PC-3 (cell line): Measurements from ENCODE around the gene HSD17B14. TPM values are rescaled to one million over a fixed set of nuclear protein-coding genes. Genes with fewer than 3 reads are reported as not detected.
A peak's percentile ranks its signal among the peaks of the same experiment; 100 is the strongest.
"Not testable (repeated sequence)": the region's sequence is repeated elsewhere in the genome, so short reads cannot be mapped to it uniquely, and the experiment has no call there.

ENCODE experiments used
- ATAC-seq: fragments of 200-7000 bp; cut with Tn5 transposase; 2 replicates; pipeline ENCODE4 v1.9.1; 2020; ENCODE audit warnings: mild to moderate bottlenecking, moderate library complexity
- BruUV-seq: library from RNA; stranded (reverse); fragments of 400-500 nt; replicated peaks from 2 replicates; lab custom pipeline; 2021; lab: Mats Ljungman, UMichigan
- CTCF ChIA-PET: fragments of 300-600 bp; sonication (Branson Sonifier 250); formaldehyde crosslinking; loops from one replicate; lab custom pipeline; 2022; ENCODE audit warnings: antibody characterized with exemption; lab: Charles Lee
- POLR2A ChIA-PET: fragments of 300-600 bp; sonication (Branson Sonifier 250); formaldehyde crosslinking; loops from one replicate; lab custom pipeline; 2022; ENCODE audit warnings: antibody characterized with exemption; ENCODE audit not compliant: unreplicated experiment; lab: Charles Lee
- DNase-seq: peaks from one replicate; pipeline ENCODE4 v3.0.0-alpha.2; 2015
- H2AFZ ChIP-seq: fragments of 300-600 bp; sonication (generic); 2 replicates; pipeline ENCODE4 v1.6.0; 2016; ENCODE audit warnings: antibody characterized with exemption, low read length
- H3F3A ChIP-seq: fragments of 300-600 bp; sonication (generic); one replicate; pipeline ENCODE4 v1.6.0; 2017; ENCODE audit warnings: antibody characterized with exemption, low read length, control low read depth, mild to moderate bottlenecking; ENCODE audit not compliant: unreplicated experiment
- H3K27ac ChIP-seq: fragments of 300-600 bp; sonication (generic); 2 replicates; pipeline ENCODE4 v1.5.1; 2016; ENCODE audit warnings: mild to moderate bottlenecking, low read length
- H3K27me3 ChIP-seq: fragments of 300-600 bp; sonication (generic); 2 replicates; pipeline ENCODE4 v1.6.1; 2016; ENCODE audit warnings: low read length, mixed read lengths
- H3K36me3 ChIP-seq: fragments of 300-600 bp; sonication (generic); 2 replicates; pipeline ENCODE4 v1.6.1; 2016; ENCODE audit warnings: low read depth, mixed run types, low read length, mixed read lengths
- H3K4me1 ChIP-seq: fragments of 300-600 bp; sonication (generic); 2 replicates; pipeline ENCODE4 v1.5.1; 2016; ENCODE audit warnings: low read length; ENCODE audit not compliant: insufficient read depth
- H3K4me2 ChIP-seq: fragments of 300-600 bp; sonication (generic); 2 replicates; pipeline ENCODE4 v1.6.0; 2016; ENCODE audit warnings: low read length
- H3K4me3 ChIP-seq: fragments of 300-600 bp; sonication (generic); 2 replicates; pipeline ENCODE4 v1.5.1; 2016; ENCODE audit warnings: mild to moderate bottlenecking, low read length, mixed read lengths
- H3K79me2 ChIP-seq: fragments of 300-600 bp; sonication (generic); 2 replicates; pipeline ENCODE4 v1.6.1; 2017; ENCODE audit warnings: low read length, mixed read lengths
- H3K9ac ChIP-seq: fragments of 300-600 bp; sonication (generic); 2 replicates; pipeline ENCODE4 v1.6.0; 2016; ENCODE audit warnings: mild to moderate bottlenecking, low read length
- H3K9me2 ChIP-seq: fragments of 300-600 bp; sonication (generic); replicated peaks from 2 replicates; pipeline ENCODE4 v1.6.1; 2016; ENCODE audit warnings: mixed run types, low read length, mixed read lengths
- H3K9me3 ChIP-seq: fragments of 300-600 bp; sonication (generic); 2 replicates; pipeline ENCODE4 v1.6.1; 2016; ENCODE audit warnings: low read length, mixed read lengths
- H4K20me1 ChIP-seq: fragments of 300-600 bp; sonication (generic); 2 replicates; pipeline ENCODE4 v1.6.1; 2016; ENCODE audit warnings: low read length, mixed read lengths
- EZH2 ChIP-seq: fragments of 300-600 bp; sonication (generic); IDR thresholded peaks from one replicate; pipeline ENCODE4 v1.6.1; 2017; ENCODE audit warnings: antibody characterized with exemption, mild to moderate bottlenecking, low read length; ENCODE audit not compliant: unreplicated experiment
- EZH2phosphoT487 ChIP-seq: fragments of 300-600 bp; sonication (generic); IDR thresholded peaks from 2 replicates; pipeline ENCODE4 v1.6.1; 2018; ENCODE audit warnings: mild to moderate bottlenecking, antibody characterized with exemption, low read length, borderline replicate concordance
- intact Hi-C: fragments of 100-400 bp; cut with micrococcal nuclease; formaldehyde crosslinking; loops from 2 replicates; pipeline ENCODE4 v1.9.0; 2023
- total RNA-seq: library from RNA; depleted of rRNA; stranded (reverse); fragments of >200 nt; gene quantifications from 2 replicates; pipeline ENCODE4 v1.2.3, GENCODE V29; 2014
- TF ChIP-seq, protein P1 (sequence below): fragments of 300-600 bp; sonication (generic); conservative IDR thresholded peaks from 2 replicates; pipeline ENCODE4 v1.5.1; 2017; ENCODE audit warnings: antibody characterized with exemption, low read depth, mild to moderate bottlenecking, low read length

The HSD17B14 gene
- total RNA-seq, 1 experiment from 2014 or later: 15.0 TPM

DNA sequence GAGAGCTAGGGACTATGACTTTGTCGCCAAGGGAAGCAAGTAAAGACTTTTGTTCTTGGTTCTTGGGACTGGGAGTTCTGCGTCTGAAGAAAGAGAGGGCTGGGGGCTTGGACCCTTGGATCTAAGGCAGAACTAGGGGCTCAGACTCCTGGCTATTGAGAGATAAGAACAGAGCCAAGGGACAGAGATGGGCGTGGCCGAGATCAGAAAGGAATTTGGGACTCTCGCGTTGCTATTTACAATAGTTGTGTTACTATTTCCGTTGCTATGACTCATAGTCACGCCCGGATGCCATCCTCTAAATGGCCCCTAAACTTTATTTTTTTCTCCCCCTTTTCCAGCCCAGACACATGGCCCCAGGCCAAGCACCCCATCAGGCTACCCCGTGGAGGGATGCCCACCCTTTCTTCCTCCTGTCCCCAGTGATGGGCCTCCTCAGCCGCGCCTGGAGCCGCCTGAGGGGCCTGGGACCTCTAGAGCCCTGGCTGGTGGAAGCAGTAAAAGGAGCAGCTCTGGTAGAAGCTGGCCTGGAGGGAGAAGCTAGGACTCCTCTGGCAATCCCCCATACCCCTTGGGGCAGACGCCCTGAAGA, 36.7 kb upstream of the HSD17B14 start:
- ChIA-PET CTCF (no interaction called here), POLR2A (interaction anchor here (0.6 kb wide), 1 partner anchor 27 kb away, joined by 3 read pairs; the partner anchor contains the start of gene NUCB1)
- TF ChIP-seq EZH2: no peak
- no peak for TF ChIP-seq EZH2phosphoT487
- TF ChIP-seq, protein P1, sequence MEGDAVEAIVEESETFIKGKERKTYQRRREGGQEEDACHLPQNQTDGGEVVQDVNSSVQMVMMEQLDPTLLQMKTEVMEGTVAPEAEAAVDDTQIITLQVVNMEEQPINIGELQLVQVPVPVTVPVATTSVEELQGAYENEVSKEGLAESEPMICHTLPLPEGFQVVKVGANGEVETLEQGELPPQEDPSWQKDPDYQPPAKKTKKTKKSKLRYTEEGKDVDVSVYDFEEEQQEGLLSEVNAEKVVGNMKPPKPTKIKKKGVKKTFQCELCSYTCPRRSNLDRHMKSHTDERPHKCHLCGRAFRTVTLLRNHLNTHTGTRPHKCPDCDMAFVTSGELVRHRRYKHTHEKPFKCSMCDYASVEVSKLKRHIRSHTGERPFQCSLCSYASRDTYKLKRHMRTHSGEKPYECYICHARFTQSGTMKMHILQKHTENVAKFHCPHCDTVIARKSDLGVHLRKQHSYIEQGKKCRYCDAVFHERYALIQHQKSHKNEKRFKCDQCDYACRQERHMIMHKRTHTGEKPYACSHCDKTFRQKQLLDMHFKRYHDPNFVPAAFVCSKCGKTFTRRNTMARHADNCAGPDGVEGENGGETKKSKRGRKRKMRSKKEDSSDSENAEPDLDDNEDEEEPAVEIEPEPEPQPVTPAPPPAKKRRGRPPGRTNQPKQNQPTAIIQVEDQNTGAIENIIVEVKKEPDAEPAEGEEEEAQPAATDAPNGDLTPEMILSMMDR: no peak
- DNase-seq (peak; percentile 92), ATAC-seq (peak; percentile 35)
- H4K20me1 ChIP-seq: peaks cover 31% of the 10 kb centered on the region
- no peaks in the 10 kb centered on the region for H3K9me2 ChIP-seq
- peaks cover 26% of the 10 kb centered on the region for H3K36me3 ChIP-seq
- H3K79me2 ChIP-seq: peaks cover 41% of the 10 kb centered on the region
- no peak overlapping the region for H2AFZ ChIP-seq
- peak overlapping the region; percentile 100 for H3K4me2 ChIP-seq
- BruUV-seq: no TSS peak
- H3K9me3 ChIP-seq: no peaks in the 10 kb centered on the region
- no peaks in the 10 kb centered on the region for H3K27me3 ChIP-seq
- peaks cover 7% of the 10 kb centered on the region for H3F3A ChIP-seq
- peak overlapping the region; percentile 95 for H3K27ac ChIP-seq
- H3K4me1 ChIP-seq: peaks cover 15% of the 10 kb centered on the region
- peak overlapping the region; percentile 100 for H3K4me3 ChIP-seq
- intact Hi-C loops: loop anchor here (2.0 kb wide), 1 partner anchor 36 kb away; the partner anchor contains the start of gene HSD17B14
- H3K9ac ChIP-seq: peak overlapping the region; percentile 100

- peaks cover 41% of the 10 kb centered on the region for H3K79me2 ChIP-seq
- no peaks in the 10 kb centered on the region for H3K27me3 ChIP-seq
- H3K9me3 ChIP-seq: no peaks in the 10 kb centered on the region
- ATAC-seq (peak; percentile 32), DNase-seq (peak; percentile 98)
- POLR2A ChIA-PET: interaction anchor here (0.5 to 0.7 kb wide), 4 partner anchors 33 to 826 kb away, joined by 3 to 4 read pairs (median 3); no protein-coding TSS in a partner anchor
- intact Hi-C loops: loop anchor here (2.0 kb wide), 1 partner anchor 36 kb away; the partner anchor contains the start of gene HSD17B14
- H4K20me1 ChIP-seq: peaks cover 31% of the 10 kb centered on the region
- TSS peak; percentile 60 for BruUV-seq
- peaks cover 15% of the 10 kb centered on the region for H3K4me1 ChIP-seq
- H3F3A ChIP-seq: peaks cover 7% of the 10 kb centered on the region
- peak within 1 kb of the TSS; percentile 100 for H3K4me3 ChIP-seq
- H2AFZ ChIP-seq: no peak within 1 kb of the TSS
- H3K9me2 ChIP-seq: no peaks in the 10 kb centered on the region
- H3K9ac ChIP-seq: peak within 1 kb of the TSS; percentile 100
- peaks cover 26% of the 10 kb centered on the region for H3K36me3 ChIP-seq
- peak within 1 kb of the TSS; percentile 95 for H3K27ac ChIP-seq
- CTCF ChIA-PET: interaction anchor here (0.5 kb wide), 1 partner anchor 145 kb away, joined by 5 read pairs; no protein-coding TSS in a partner anchor
- peak within 1 kb of the TSS; percentile 100 for H3K4me2 ChIP-seq
- TF ChIP-seq, protein P1: no peak
- TF ChIP-seq EZH2: no peak
- no peak for TF ChIP-seq EZH2phosphoT487
Observed at GRCh38 chr19:48872182-48872883, 36.0 kb upstream of the HSD17B14 start, which contains the start of gene PPP1R15A. PPP1R15A (plus strand) TSS chr19:48872421; CDS start chr19:48873234, 813 bp downstream.

- ChIA-PET POLR2A (interaction anchor here (0.5 to 0.7 kb wide), 4 partner anchors 33 to 826 kb away, joined by 3 to 4 read pairs (median 3); no protein-coding TSS in a partner anchor), CTCF (interaction anchor here (0.5 kb wide), 1 partner anchor 146 kb away, joined by 5 read pairs; no protein-coding TSS in a partner anchor)
- peaks cover 31% of the 10 kb centered on the region for H4K20me1 ChIP-seq
- H3K4me2 ChIP-seq: peak overlapping the region; percentile 100
- not testable (repeated sequence) for H2AFZ ChIP-seq, ATAC-seq, H3K27me3 ChIP-seq, H3K9me2 ChIP-seq, H3K9me3 ChIP-seq, DNase-seq, H3F3A ChIP-seq, BruUV-seq
- H3K36me3 ChIP-seq: peaks cover 26% of the 10 kb centered on the region
- peak overlapping the region; percentile 100 for H3K9ac ChIP-seq
- peak overlapping the region; percentile 100; the same call in 1 of the 2 replicates for H3K4me3 ChIP-seq
- H3K79me2 ChIP-seq: peaks cover 40% of the 10 kb centered on the region
- intact Hi-C loops: loop anchor here (2.0 kb wide), 1 partner anchor 35 kb away; the partner anchor contains the start of gene HSD17B14
- peak overlapping the region; percentile 95 for H3K27ac ChIP-seq
- peaks cover 15% of the 10 kb centered on the region for H3K4me1 ChIP-seq
Observed at GRCh38 chr19:48871471-48872181, 35.3 kb upstream of the HSD17B14 start.
